GM12878 (cell line): ENCODE results near the gene NRIP3. TPM values are rescaled to one million over a fixed set of nuclear protein-coding genes. Genes with fewer than 3 reads are reported as not detected.

ENCODE experiments used
- ATAC-seq: fragments of 200-7000 bp; cut with Tn5 transposase; 3 replicates; pipeline ENCODE4 v1.9.1; 2020; ENCODE audit warnings: mild to moderate bottlenecking, moderate library complexity
- BruUV-seq: library from RNA; stranded (reverse); fragments of 400-500 nt; replicated peaks from 2 replicates; lab custom pipeline; 2021; lab: Mats Ljungman, UMichigan
- CTCF ChIA-PET: fragments of 300-600 bp; sonication (Branson Sonifier 250); formaldehyde crosslinking; extraction: SDS; loops from one replicate; lab custom pipeline; 2021; ENCODE audit warnings: inconsistent platforms; lab: Yijun Ruan, JAX
- POLR2A ChIA-PET: fragments of 350-600 bp; formaldehyde crosslinking; extraction: SDS; loops from one replicate; lab custom pipeline; 2021; ENCODE audit warnings: inconsistent platforms; lab: Charles Lee
- RAD21 ChIA-PET: fragments of 300-600 bp; sonication (Branson Sonifier 250); formaldehyde crosslinking; loops from one replicate; lab custom pipeline; 2023; ENCODE audit warnings: antibody characterized with exemption; ENCODE audit not compliant: unreplicated experiment; lab: Charles Lee
- SMC1A ChIA-PET: fragments of 300-600 bp; sonication (Branson Sonifier 250); formaldehyde crosslinking; loops from one replicate; lab custom pipeline; 2023; ENCODE audit not compliant: unreplicated experiment, uncharacterized antibody; lab: Charles Lee
- DNase-seq: peaks from one replicate; pipeline ENCODE4 v3.0.0-alpha.2; 2011; ENCODE audit warnings: low read depth, low spot score
- FAIRE-seq: peaks from 3 replicates; lab custom pipeline; 2011; peaks lifted over from hg19 to GRCh38; lab: Jason Lieb, UNC
- H2AFZ ChIP-seq: 2 replicates; pipeline ENCODE4 v1.6.0; 2011; ENCODE audit warnings: low read depth, low read length, control low read depth; ENCODE audit not compliant: control insufficient read depth
- H3K27ac ChIP-seq: 2 replicates; pipeline ENCODE4 v1.5.1; 2011; ENCODE audit warnings: control low read depth; ENCODE audit not compliant: control insufficient read depth, insufficient read depth
- H3K27me3 ChIP-seq, 2 experiments: replicated peaks in 1 of 2; 2 replicates each; pipeline versions ENCODE4 v1.6.0 to v1.6.1; 2011; ENCODE audit warnings: low read length in 1 of 2; ENCODE audit not compliant: control insufficient read depth in 2 of 2, insufficient read depth in 2 of 2
- H3K36me3 ChIP-seq, 2 experiments: 2 replicates each; pipeline ENCODE4 v1.5.1; 2011; ENCODE audit warnings: low read length in 1 of 2; ENCODE audit not compliant: control insufficient read depth in 2 of 2, insufficient read depth in 2 of 2
- H3K4me1 ChIP-seq: 2 replicates; pipeline ENCODE4 v1.6.1; 2011; ENCODE audit warnings: mild to moderate bottlenecking, low read length, moderate library complexity, mixed read lengths; ENCODE audit not compliant: control insufficient read depth, insufficient read depth
- H3K4me2 ChIP-seq: 2 replicates; pipeline ENCODE4 v1.6.0; 2011; ENCODE audit warnings: control low read depth; ENCODE audit not compliant: control insufficient read depth, insufficient read depth
- H3K4me3 ChIP-seq: fragments of 200-600 bp; sonication (generic); 2 replicates; pipeline ENCODE4 v1.5.1; 2016
- H3K79me2 ChIP-seq: 2 replicates; pipeline ENCODE4 v1.6.0; 2011; ENCODE audit warnings: low read length; ENCODE audit not compliant: control insufficient read depth, insufficient read depth
- H3K9ac ChIP-seq: 2 replicates; pipeline ENCODE4 v1.8.0; 2011; ENCODE audit warnings: low read length, control low read depth, mixed read lengths; ENCODE audit not compliant: control insufficient read depth, insufficient read depth
- H3K9me3 ChIP-seq: replicated peaks from 3 replicates; pipeline ENCODE4 v1.5.1; 2011; ENCODE audit warnings: mild to moderate bottlenecking, low read length; ENCODE audit not compliant: control insufficient read depth, insufficient read depth
- H4K20me1 ChIP-seq: 2 replicates; pipeline ENCODE4 v1.6.0; 2011; ENCODE audit not compliant: control insufficient read depth, insufficient read depth
- CBX3 ChIP-seq: fragments of 200-600 bp; sonication (generic); IDR thresholded peaks from 2 replicates; pipeline ENCODE4 v1.6.1; 2016; ENCODE audit warnings: low read depth, borderline replicate concordance
- CEBPZ ChIP-seq: fragments of 150-350 bp; IDR thresholded peaks from 2 replicates; pipeline ENCODE4 v1.6.1; 2016; ENCODE audit warnings: low read depth, low read length
- CHD4 ChIP-seq: fragments of 200-600 bp; sonication (generic); IDR thresholded peaks from 2 replicates; pipeline ENCODE4 v1.6.1; 2016; ENCODE audit warnings: mild to moderate bottlenecking
- CUX1 ChIP-seq: IDR thresholded peaks from 2 replicates; pipeline ENCODE4 v1.6.1; 2012; ENCODE audit warnings: improper control_type of control experiment, low read depth, low read length; ENCODE audit not compliant: insufficient replicate concordance
- ETV6 ChIP-seq, 2 experiments: fragments of 450-650 bp in 1 of 2; IDR thresholded peaks in 1 of 2; conservative IDR thresholded peaks in 1 of 2; 2 replicates each; pipeline ENCODE4 v1.6.1; 2014; ENCODE audit warnings: antibody characterized with exemption in 1 of 2, borderline replicate concordance in 1 of 2, low read depth in 1 of 2, mild to moderate bottlenecking in 1 of 2, moderate library complexity in 1 of 2
- MYC ChIP-seq: IDR thresholded peaks from 2 replicates; pipeline ENCODE4 v1.6.1; 2011; ENCODE audit warnings: mild to moderate bottlenecking, low read length, moderate library complexity, inconsistent platforms; ENCODE audit not compliant: insufficient read depth, insufficient replicate concordance, insufficient read length, severe bottlenecking
- NFYB ChIP-seq: IDR thresholded peaks from 2 replicates; pipeline ENCODE4 v1.6.1; 2011; ENCODE audit warnings: low read depth, mild to moderate bottlenecking, low read length, improper control_type of control experiment, moderate library complexity; ENCODE audit not compliant: insufficient read depth
- SMARCA5 ChIP-seq: fragments of 450-650 bp; IDR thresholded peaks from 2 replicates; pipeline ENCODE4 v1.6.1; 2017; ENCODE audit warnings: mild to moderate bottlenecking
- WRNIP1 ChIP-seq: IDR thresholded peaks from 2 replicates; pipeline ENCODE4 v1.6.1; 2011; ENCODE audit warnings: low read depth, low read length, improper control_type of control experiment, borderline replicate concordance
- YY1 ChIP-seq: IDR thresholded peaks from 2 replicates; pipeline ENCODE4 v1.6.1; 2011; ENCODE audit warnings: low read depth, mild to moderate bottlenecking, low read length
- ZBED1 ChIP-seq: IDR thresholded peaks from 2 replicates; pipeline ENCODE4 v1.6.1; 2016; ENCODE audit warnings: borderline replicate concordance
- ZNF384 ChIP-seq: IDR thresholded peaks from 2 replicates; pipeline ENCODE4 v1.6.1; 2012; ENCODE audit warnings: low read depth, mild to moderate bottlenecking, low read length, improper control_type of control experiment, borderline replicate concordance
- WGBS: methylation state at CpG from one replicate; pipeline ENCODE4 v1.1.6; 2016; ENCODE audit warnings: low lambda C conversion rate; ENCODE audit not compliant: insufficient replicate concordance, insufficient coverage; ENCODE audit errors: missing lambda C conversion rate; 5-methylcytosine and 5-hydroxymethylcytosine counted together
- in situ Hi-C: fragments of 300-500 bp; cut with MboI; formaldehyde crosslinking; loops from 9 replicates; pipeline ENCODE4 v1.14.3; 2018; ENCODE audit warnings: mixed read lengths
- intact Hi-C: fragments of 100-400 bp; cut with micrococcal nuclease; formaldehyde crosslinking; loops from one replicate; pipeline ENCODE4 v1.14.2; 2022; ENCODE audit not compliant: unreplicated experiment
- polyA plus RNA-seq, 11 experiments: library from polyadenylated mRNA; depleted of rRNA in 4 of 11; unstranded in 6 of 11; stranded (reverse) in 5 of 11; fragments of >200 nt; fragmentation: Nextera tagmentation in 4 of 11; fragmentation: Illumina TruSeq in 1 of 11; extraction: Ambion mirVana in 4 of 11; extraction: Trizol in 1 of 11; gene quantifications; 1 replicate in 1 of 11; 2 replicates in 10 of 11; pipeline versions ENCODE4 v1.2.1 to v1.2.3, GENCODE V29; 2011 to 2016; ENCODE audit warnings: inconsistent platforms in 2 of 11, missing spikeins in 2 of 11, low read depth in 1 of 11
- total RNA-seq, 4 experiments: library from RNA; depleted of rRNA in 3 of 4; stranded (reverse); fragments of >200 nt in 3 of 4; fragmentation: Illumina TruSeq in 1 of 4; extraction: Trizol in 1 of 4; gene quantifications; 2 replicates each; pipeline versions ENCODE4 v1.2.1 to v1.2.3, GENCODE V29; 2013 to 2021

NRIP3 gene
- total and polyA plus RNA-seq, 10 of the 15 experiments (the other 5 are each of a cell fraction or from before 2014, with no cell fraction given), result under 0.01 to 0.25 (median 0.09) TPM; not detected in 7

- no peak for TF ChIP-seq CHD4
- no peak for TF ChIP-seq CUX1
- TF ChIP-seq MYC, result no peak
- TF ChIP-seq ZNF384, result no peak
- TF ChIP-seq, all 136 proteins: peak for 0
Measured at GRCh38 chr11:8988329-8989234, 15.2 kb downstream of the NRIP3 start (continued).

- no TSS peak for BruUV-seq
- in situ Hi-C loops (no loop called here), intact Hi-C loops (no loop called here)
- DNase-seq, result no peak
- ATAC-seq, result peak; percentile 40
- Histone ChIP-seq H3K4me2 (no peak overlapping the region), H3K4me3 (no peak overlapping the region), H3K27ac (no peak overlapping the region), H3K9ac (no peak overlapping the region), H3K36me3 (no peaks in the 10 kb centered on the region), H4K20me1 (no peaks in the 10 kb centered on the region), H3K4me1 (no peaks in the 10 kb centered on the region), H3K79me2 (no peaks in the 10 kb centered on the region), H3K27me3 (peaks cover 0 to 2% of the 10 kb centered on the region in 2 experiments; a peak in 1 of 4 replicates), H2AFZ (no peak overlapping the region), H3K9me3 (no peaks in the 10 kb centered on the region)
- CTCF ChIA-PET, result interaction anchor here (1.5 kb wide), 1 partner anchor 150 kb away, joined by 4 read pairs; no protein-coding TSS in a partner anchor
- RAD21 ChIA-PET, result interaction anchor here (1.5 kb wide), 1 partner anchor 23 kb away, joined by 5 read pairs; the partner anchor contains the start of gene TMEM9B
- SMC1A ChIA-PET, result interaction anchor here (1.1 kb wide), 1 partner anchor 41 kb away, joined by 3 read pairs; no protein-coding TSS in a partner anchor
- POLR2A ChIA-PET, result no interaction called here
- 61% methylated on average over 2 of the region's 2 CpGs for WGBS
- FAIRE-seq, result peak; percentile 27
- TF ChIP-seq SMARCA5, result no peak
- no peak for TF ChIP-seq NFYB
- TF ChIP-seq ZBED1, result no peak
- no peak for TF ChIP-seq ETV6 (conservative IDR thresholded peaks at IDR 0.05 in 1 of 2, IDR thresholded peaks at IDR 0.05 in 1 of 2; ENCODE audit: borderline replicate concordance in 1 of 2, low read depth in 1 of 2)
- no peak for TF ChIP-seq CEBPZ
- no peak for TF ChIP-seq WRNIP1
- TF ChIP-seq CBX3, result no peak
- TF ChIP-seq YY1, result no peak
Measured at GRCh38 chr11:8987446-8987845, 16.4 kb downstream of the NRIP3 start.
